GM21529 (cell line): Measurements from ENCODE around the gene ITSN2.
A peak's percentile ranks its signal among the peaks of the same experiment; 100 is the strongest.

Experiments used
- ATAC-seq: cut with Tn5 transposase; IDR thresholded peaks from one replicate; pipeline ENCODE4 v1.9.1; 2021; ENCODE audit not compliant: unreplicated experiment

The ITSN2 gene

GRCh38 chr2:24189551-24189950, 170.8 kb downstream of the ITSN2 start:
- no peak for ATAC-seq

GRCh38 chr2:24183366-24184069, 176.8 kb downstream of the ITSN2 start:
- no peak for ATAC-seq

GRCh38 chr2:24182507-24182906, 177.8 kb downstream of the ITSN2 start:
- ATAC-seq: no peak

DNA sequence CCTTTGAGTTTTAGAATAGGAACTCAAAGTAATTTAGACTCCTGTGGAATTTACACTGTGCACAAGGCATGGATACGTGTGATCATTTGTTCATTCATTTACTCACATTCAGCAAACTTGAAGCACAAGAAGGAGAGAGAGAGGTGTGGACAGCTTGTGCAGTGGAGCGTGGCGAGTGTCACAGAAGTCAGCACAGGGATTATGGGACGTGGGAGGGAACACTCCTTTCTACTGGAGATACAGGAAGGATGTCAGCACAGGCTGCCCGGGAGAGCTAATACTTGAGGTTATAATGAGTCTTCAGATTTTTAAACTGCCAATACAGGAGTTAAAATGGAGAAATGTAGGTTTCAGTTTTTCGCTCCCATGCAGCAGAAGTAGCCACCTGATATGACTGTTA, 178.5 kb downstream of the ITSN2 start:
- no peak for ATAC-seq

- no peak for ATAC-seq
Observed at GRCh38 chr2:24179683-24180082, 180.7 kb downstream of the ITSN2 start.

DNA sequence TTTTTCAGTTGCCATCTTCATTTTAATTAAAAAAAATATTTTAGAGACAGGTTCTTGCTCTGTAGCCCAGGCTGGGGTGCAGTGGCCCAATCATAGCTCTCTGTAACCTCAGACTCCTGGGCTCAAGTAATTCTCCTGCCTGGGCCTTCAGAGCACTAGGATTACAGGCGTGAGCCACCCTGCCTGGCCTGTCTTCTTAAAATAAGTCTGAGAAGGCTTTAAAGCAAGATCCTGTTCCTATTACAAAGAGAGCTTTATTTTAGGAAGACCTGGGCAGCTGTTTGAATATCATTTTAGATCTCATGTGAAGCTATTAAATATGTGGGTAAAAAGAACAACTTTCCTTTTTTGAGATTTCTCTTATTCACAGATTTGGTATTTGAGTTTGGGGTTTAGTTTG, 184.0 kb downstream of the ITSN2 start:
- no peak for ATAC-seq

DNA sequence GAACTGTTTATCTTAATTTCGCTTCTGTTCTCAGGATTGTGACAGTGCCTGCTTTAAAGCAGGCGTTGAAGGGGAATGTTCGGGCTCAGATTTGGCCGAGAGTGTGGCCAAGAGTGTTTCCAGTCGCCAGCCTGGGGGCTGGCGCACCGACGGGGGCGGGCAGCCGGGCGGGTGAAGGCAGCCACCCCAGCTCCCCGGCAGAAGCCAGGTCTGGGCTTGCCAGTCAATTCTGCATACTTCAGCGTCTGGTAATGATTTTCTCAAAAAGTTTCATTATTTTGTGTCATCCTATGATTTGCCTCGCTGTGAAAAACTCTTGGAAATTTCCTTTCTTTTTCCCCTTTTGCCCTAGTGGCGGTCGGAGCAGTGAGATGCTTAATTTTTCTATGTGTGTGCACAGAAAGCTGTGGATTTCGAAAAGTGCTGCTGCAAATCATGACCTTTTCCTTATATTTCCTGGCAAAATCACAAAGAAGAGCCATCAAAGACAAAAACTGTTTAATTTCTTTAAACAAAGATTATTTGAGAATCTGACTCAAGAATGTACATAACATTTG, 184.6 kb downstream of the ITSN2 start:
- ATAC-seq: no peak

DNA sequence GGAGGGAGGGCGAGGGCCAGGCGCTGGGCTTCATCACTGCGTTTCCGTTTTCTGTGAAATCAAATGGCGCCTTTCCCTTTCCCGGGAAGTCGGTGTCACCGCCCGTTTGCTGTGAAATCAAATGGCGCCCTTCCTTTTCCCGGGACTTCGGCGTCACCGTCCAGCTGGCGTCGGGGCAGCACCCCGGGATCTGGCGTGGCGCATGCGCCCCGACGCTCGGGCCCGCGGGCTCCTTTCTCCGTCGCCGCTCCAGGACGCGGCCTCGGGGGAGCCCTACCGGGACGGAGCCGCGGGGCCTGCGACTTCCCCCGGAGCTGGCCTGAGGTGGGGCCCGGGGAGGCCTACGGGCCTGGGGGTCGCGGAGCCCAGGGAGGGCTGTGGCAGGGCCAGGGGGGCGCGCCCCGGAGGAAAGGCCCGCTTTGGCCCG, 185.5 kb downstream of the ITSN2 start, which contains the start of gene FAM228A:
FAM228A (plus strand) TSS at position 203 of the 427 bp plus-strand sequence. CDS start 428 bp downstream, outside the sequence.
- no peak for ATAC-seq

- ATAC-seq: no peak
Observed at GRCh38 chr2:24169023-24169422, 191.3 kb downstream of the ITSN2 start.

GRCh38 chr2:24164416-24164973, 195.8 kb downstream of the ITSN2 start:
- peak; percentile 86 for ATAC-seq

GRCh38 chr2:24163601-24164000, 196.7 kb downstream of the ITSN2 start:
- no peak for ATAC-seq

DNA sequence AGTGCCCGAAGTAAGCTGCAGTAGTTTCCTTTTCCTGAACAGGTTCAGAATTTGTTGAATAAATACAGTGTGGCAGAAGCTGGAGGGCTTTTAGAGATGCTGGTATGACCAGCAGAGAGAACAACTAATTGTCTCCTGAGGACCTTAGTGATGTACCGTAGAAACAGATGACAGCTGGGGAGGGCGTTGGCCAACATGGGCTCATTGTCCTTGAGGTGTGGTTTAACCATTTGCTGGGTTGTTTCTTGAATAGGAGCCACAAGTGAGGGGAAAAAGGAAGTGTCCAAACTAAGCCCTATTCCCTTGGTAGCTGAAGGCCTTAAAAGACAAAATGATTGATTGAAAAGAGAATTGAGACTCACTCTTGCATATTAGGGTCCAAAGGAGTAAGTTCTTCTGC, 197.2 kb downstream of the ITSN2 start:
- ATAC-seq: no peak

GRCh38 chr2:24162494-24162893, 197.8 kb downstream of the ITSN2 start:
- no peak for ATAC-seq

DNA sequence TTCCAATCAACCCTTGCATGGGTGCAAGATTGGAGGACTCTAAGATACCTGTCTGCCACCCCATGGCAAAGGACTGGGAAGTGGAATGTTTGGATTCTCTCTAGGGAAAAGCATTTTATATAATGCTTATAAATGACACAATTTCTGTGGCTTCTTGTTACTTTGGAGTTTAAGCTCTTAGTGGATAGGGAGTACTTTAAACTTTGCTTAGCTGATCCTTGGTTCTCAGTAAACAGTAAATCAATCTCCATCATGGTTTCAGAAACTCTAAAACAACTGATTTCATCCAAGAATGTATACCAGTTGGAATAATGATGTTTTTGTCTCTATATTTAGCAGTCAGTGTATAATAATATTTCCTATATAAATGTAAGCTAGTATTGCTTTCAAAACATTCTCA, 199.6 kb downstream of the ITSN2 start:
- ATAC-seq: no peak

- ATAC-seq: no peak
Observed at GRCh38 chr2:24159708-24160107, 200.6 kb downstream of the ITSN2 start.

DNA sequence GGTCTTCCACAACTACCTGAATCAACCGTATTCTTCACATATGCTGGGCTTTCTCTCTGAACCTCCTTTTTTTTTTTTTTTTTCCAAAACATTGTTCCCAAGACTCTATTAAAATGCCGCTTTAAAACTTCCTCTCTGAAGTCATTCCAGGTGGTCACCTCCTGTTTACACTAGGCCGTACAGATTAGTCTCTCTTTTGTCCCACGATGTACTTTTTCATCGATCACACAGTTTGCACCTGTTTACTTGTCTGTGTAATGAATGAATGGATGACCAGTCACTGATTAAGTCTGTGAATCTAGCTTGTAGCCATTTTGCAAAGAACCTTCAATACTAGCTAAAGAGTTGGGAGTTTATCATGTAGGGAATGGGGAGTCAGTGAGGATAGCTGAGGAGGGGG, 202.2 kb downstream of the ITSN2 start:
- ATAC-seq: no peak

- ATAC-seq: no peak
Observed at GRCh38 chr2:24153478-24153877, 206.9 kb downstream of the ITSN2 start.
